ENCODE data around the gene ZKSCAN4. TPM values are rescaled to one million over a fixed set of nuclear protein-coding genes. Genes with fewer than 3 reads are reported as not detected.

The ZKSCAN4 gene
- polyA plus RNA-seq, 1 donor from 2014 or later, result 8.3 TPM

GRCh38 chr6:28217890-28218289 lies 34.2 kb downstream of the ZKSCAN4 start:
- Histone ChIP-seq H3K36me3 (ENCODE audit: insufficient read depth, low read length) (no peaks in the 10 kb centered on the region), H3K9me3 (ENCODE audit: low read length) (no peaks in the 10 kb centered on the region), H3K4me3 (ENCODE audit: low read length) (no peak overlapping the region), H3K79me2 (replicated peaks; ENCODE audit: insufficient read depth, low read length) (no peaks in the 10 kb centered on the region), H2AFZ (ENCODE audit: low read depth, low read length) (no peak overlapping the region), H4K20me1 (ENCODE audit: insufficient read depth) (no peaks in the 10 kb centered on the region), H3K4me2 (ENCODE audit: low read length) (no peak overlapping the region), H3K27me3 (ENCODE audit: insufficient read depth, low read depth, low read length) (peaks cover 80% of the 10 kb centered on the region), H3F3A (ENCODE audit: insufficient read depth, low read length, poor library complexity, severe bottlenecking) (no peaks in the 10 kb centered on the region), H3K27ac (ENCODE audit: low read length) (no peak overlapping the region), H3K9ac (ENCODE audit: low read length) (no peak overlapping the region), H3K9me2 (ENCODE audit: insufficient read depth, low read length) (no peaks in the 10 kb centered on the region)
- no peak for TF ChIP-seq CTCF (IDR thresholded peaks at IDR 0.05; ENCODE audit: poor library complexity, severe bottlenecking)
- no peak for TF ChIP-seq EP300 (conservative IDR thresholded peaks at IDR 0.05; ENCODE audit: poor library complexity, severe bottlenecking)
- TF ChIP-seq MXI1 (conservative IDR thresholded peaks at IDR 0.05; ENCODE audit: poor library complexity, severe bottlenecking), result no peak
- no peak for TF ChIP-seq RAD21 (conservative IDR thresholded peaks at IDR 0.05)
- no peak for TF ChIP-seq TAF1 (IDR thresholded peaks at IDR 0.05; ENCODE audit: low read depth)
- TF ChIP-seq REST (IDR thresholded peaks at IDR 0.05; ENCODE audit: borderline replicate concordance), result no peak
- no peak for TF ChIP-seq POLR2AphosphoS5 (IDR thresholded peaks at IDR 0.05)
- TF ChIP-seq EZH2 (IDR thresholded peaks at IDR 0.05; ENCODE audit: borderline replicate concordance, insufficient read depth, low read length, poor library complexity, severe bottlenecking), result no peak
- TF ChIP-seq SMC3 (conservative IDR thresholded peaks at IDR 0.05; ENCODE audit: poor library complexity), result no peak

GRCh38 chr6:28215425-28215824 lies 36.6 kb downstream of the ZKSCAN4 start:
- H3K27ac ChIP-seq (ENCODE audit: low read length), result no peak overlapping the region
- H3K4me2 ChIP-seq (ENCODE audit: low read length), result no peak overlapping the region
- H2AFZ ChIP-seq (ENCODE audit: low read depth, low read length), result no peak overlapping the region
- H3K9ac ChIP-seq (ENCODE audit: low read length), result no peak overlapping the region
- H4K20me1 ChIP-seq (ENCODE audit: insufficient read depth), result no peaks in the 10 kb centered on the region
- peaks cover 89% of the 10 kb centered on the region for H3K27me3 ChIP-seq (ENCODE audit: insufficient read depth, low read depth, low read length)
- no peaks in the 10 kb centered on the region for H3K9me2 ChIP-seq (ENCODE audit: insufficient read depth, low read length)
- H3K9me3 ChIP-seq (ENCODE audit: low read length), result no peaks in the 10 kb centered on the region
- H3K79me2 ChIP-seq (replicated peaks; ENCODE audit: insufficient read depth, low read length), result no peaks in the 10 kb centered on the region
- H3F3A ChIP-seq (ENCODE audit: insufficient read depth, low read length, poor library complexity, severe bottlenecking), result no peaks in the 10 kb centered on the region
- no peak overlapping the region for H3K4me3 ChIP-seq (ENCODE audit: low read length)
- no peaks in the 10 kb centered on the region for H3K36me3 ChIP-seq (ENCODE audit: insufficient read depth, low read length)
- TF ChIP-seq RAD21 (conservative IDR thresholded peaks at IDR 0.05), result no peak
- no peak for TF ChIP-seq TAF1 (IDR thresholded peaks at IDR 0.05; ENCODE audit: low read depth)
- no peak for TF ChIP-seq CTCF (IDR thresholded peaks at IDR 0.05; ENCODE audit: poor library complexity, severe bottlenecking)
- TF ChIP-seq EZH2 (IDR thresholded peaks at IDR 0.05; ENCODE audit: borderline replicate concordance, insufficient read depth, low read length, poor library complexity, severe bottlenecking), result no peak
- no peak for TF ChIP-seq MXI1 (conservative IDR thresholded peaks at IDR 0.05; ENCODE audit: poor library complexity, severe bottlenecking)
- no peak for TF ChIP-seq POLR2AphosphoS5 (IDR thresholded peaks at IDR 0.05)
- TF ChIP-seq SMC3 (conservative IDR thresholded peaks at IDR 0.05; ENCODE audit: poor library complexity), result no peak
- no peak for TF ChIP-seq REST (IDR thresholded peaks at IDR 0.05; ENCODE audit: borderline replicate concordance)
- no peak for TF ChIP-seq EP300 (conservative IDR thresholded peaks at IDR 0.05; ENCODE audit: poor library complexity, severe bottlenecking)
